Muscle of arm (tissue), 12 donors: Measurements from ENCODE around the gene PCSK2. TPM values are rescaled to one million over a fixed set of nuclear protein-coding genes. Genes with fewer than 3 reads are reported as not detected.
A peak's percentile ranks its signal among the peaks of the same experiment; 100 is the strongest.

Experiments
- DNase-seq: peaks from one replicate; pipeline ENCODE4 v3.0.0-alpha.2; 2013
- polyA plus RNA-seq, 12 donors: library from polyadenylated mRNA; unstranded; fragments of 120-200 nt; gene quantifications; one replicate each; pipeline ENCODE4 v1.2.1, GENCODE V29; 2013; ENCODE audit not compliant: insufficient read length in 12 of 12

PCSK2 gene
- polyA plus RNA-seq, 12 donors, result 0.38 to 13.4 (median 0.73) TPM; not detected in 2

GRCh38 chr20:17444091-17444490 lies 217.3 kb downstream of the PCSK2 start:
- no peak for DNase-seq

GRCh38 chr20:17445543-17445942 lies 218.7 kb downstream of the PCSK2 start:
- no peak for DNase-seq

GRCh38 chr20:17446171-17446570 lies 219.3 kb downstream of the PCSK2 start:
- no peak for DNase-seq

GRCh38 chr20:17448071-17448470 lies 221.2 kb downstream of the PCSK2 start:
- DNase-seq, result no peak

- DNase-seq, result no peak
Observed at GRCh38 chr20:17449031-17449430, 222.2 kb downstream of the PCSK2 start.

- DNase-seq, result no peak
Observed at GRCh38 chr20:17452441-17452840, 225.6 kb downstream of the PCSK2 start.

GRCh38 chr20:17453592-17453991 lies 226.8 kb downstream of the PCSK2 start:
- no peak for DNase-seq

GRCh38 chr20:17456279-17456678 lies 229.4 kb downstream of the PCSK2 start:
- DNase-seq, result peak; percentile 19

GRCh38 chr20:17457079-17457478 lies 230.2 kb downstream of the PCSK2 start:
- no peak for DNase-seq

- DNase-seq, result no peak
Observed at GRCh38 chr20:17457588-17458190, 230.8 kb downstream of the PCSK2 start.

- DNase-seq, result no peak
Observed at GRCh38 chr20:17460119-17460518, 233.3 kb downstream of the PCSK2 start.

- DNase-seq, result no peak
Observed at GRCh38 chr20:17461941-17462340, 235.1 kb downstream of the PCSK2 start.

GRCh38 chr20:17463711-17464110 lies 236.9 kb downstream of the PCSK2 start:
- no peak for DNase-seq

GRCh38 chr20:17465236-17465635 lies 238.4 kb downstream of the PCSK2 start:
- no peak for DNase-seq

GRCh38 chr20:17466641-17467040 lies 239.8 kb downstream of the PCSK2 start:
- no peak for DNase-seq

- DNase-seq, result no peak
Observed at GRCh38 chr20:17467120-17467655, 240.3 kb downstream of the PCSK2 start.

- no peak for DNase-seq
Observed at GRCh38 chr20:17468073-17468840, 241.4 kb downstream of the PCSK2 start.

- no peak for DNase-seq
Observed at GRCh38 chr20:17469246-17470030, 242.6 kb downstream of the PCSK2 start.

GRCh38 chr20:17470521-17470920 lies 243.7 kb downstream of the PCSK2 start:
- DNase-seq, result no peak

- no peak for DNase-seq
Observed at GRCh38 chr20:17470973-17471372, 244.1 kb downstream of the PCSK2 start.

GRCh38 chr20:17471606-17472187 lies 244.9 kb downstream of the PCSK2 start:
- DNase-seq, result no peak

GRCh38 chr20:17473659-17474058 lies 246.8 kb downstream of the PCSK2 start:
- DNase-seq, result no peak
